HG02571 (cell line): ENCODE results near the gene DNAJC18.
"Not testable (repeated sequence)": the region's sequence is repeated elsewhere in the genome, so short reads cannot be mapped to it uniquely, and the experiment has no call there.

Experiments
- ATAC-seq: cut with Tn5 transposase; IDR thresholded peaks from one replicate; pipeline ENCODE4 v1.9.1; 2021; ENCODE audit warnings: mild to moderate bottlenecking, moderate library complexity; ENCODE audit not compliant: unreplicated experiment

DNAJC18 gene

DNA sequence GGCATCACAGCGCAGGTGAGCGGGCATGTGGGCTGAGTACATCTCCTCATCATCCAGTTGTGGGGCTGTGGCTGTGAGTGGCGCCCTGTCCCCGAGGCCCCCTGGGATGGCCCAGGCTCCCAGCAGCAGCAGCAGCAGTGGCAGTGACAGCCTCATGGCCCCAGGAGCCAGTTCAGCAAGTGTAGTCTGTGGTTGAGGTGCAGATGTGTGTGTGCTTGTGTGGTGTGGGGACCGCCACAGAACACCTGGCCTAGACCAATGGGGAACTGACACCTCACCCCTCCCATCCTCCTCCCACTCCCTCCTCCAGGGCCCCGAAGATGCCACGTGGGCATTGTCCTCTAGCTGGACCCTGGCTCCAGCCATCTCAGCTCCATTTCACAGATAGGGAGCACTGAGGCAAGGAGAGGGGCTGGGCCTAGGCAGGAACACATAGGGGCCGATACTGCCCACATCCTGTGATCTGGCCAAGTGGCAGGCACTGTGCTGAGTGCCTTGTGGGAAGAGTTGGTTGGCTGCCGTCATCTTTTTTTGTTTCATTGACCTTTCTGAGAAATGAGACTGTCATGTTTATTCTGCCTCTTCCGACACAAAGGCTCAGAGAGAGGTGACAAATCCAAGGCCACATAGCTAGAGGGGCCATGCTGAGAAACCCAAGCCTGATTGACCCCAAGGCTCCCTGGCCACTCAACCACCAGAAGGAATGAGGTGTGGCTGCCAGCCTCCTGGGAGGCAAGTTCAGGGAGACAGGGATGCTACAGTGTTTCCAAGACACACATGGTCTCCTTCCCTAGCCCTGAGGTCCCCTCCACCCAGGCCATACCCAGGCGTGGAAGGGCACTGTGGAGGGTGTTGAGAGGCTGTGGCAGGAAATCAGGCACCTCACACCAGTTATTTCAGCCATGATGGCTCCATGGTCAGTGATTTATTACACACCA is 49.4 kb downstream of the DNAJC18 start, which contains the start of gene MZB1:
Gene MZB1, minus strand, starts transcription at position 213 of the 938 bp plus-strand sequence. Its CDS starts 57 bp downstream, at position 156.
- ATAC-seq = peak; percentile 35

DNA sequence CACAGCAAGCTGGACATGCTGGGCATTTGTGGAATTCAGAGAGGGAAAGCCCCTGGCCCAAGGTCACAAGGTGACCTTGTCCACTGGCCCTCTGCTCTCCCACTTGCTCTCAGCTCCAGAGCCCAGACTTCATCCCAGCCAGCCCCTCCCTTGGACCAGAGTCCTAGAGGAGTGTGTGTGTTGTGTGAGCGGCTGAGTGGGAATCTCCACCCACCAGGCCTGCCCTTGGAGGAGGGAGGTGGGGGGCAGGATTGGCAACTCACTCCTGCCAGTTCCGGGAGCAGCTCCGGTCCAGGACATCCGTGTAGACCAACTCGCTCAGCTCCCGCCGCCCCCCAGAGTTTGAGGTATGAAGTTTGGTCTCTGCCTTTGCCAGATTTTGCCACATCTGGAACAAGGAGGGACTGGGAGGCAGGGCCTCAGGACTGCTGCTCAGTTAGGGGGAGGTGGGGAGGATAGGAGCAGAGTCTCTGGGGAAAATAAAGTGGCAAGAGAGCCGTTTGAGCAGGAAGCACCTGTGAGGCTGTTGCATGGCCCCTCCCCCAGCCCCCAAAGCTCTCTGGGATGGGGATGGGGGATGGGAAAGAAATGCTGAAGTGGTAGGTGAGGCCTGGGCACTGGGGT is 51.0 kb downstream of the DNAJC18 start:
- no peak for ATAC-seq

DNA sequence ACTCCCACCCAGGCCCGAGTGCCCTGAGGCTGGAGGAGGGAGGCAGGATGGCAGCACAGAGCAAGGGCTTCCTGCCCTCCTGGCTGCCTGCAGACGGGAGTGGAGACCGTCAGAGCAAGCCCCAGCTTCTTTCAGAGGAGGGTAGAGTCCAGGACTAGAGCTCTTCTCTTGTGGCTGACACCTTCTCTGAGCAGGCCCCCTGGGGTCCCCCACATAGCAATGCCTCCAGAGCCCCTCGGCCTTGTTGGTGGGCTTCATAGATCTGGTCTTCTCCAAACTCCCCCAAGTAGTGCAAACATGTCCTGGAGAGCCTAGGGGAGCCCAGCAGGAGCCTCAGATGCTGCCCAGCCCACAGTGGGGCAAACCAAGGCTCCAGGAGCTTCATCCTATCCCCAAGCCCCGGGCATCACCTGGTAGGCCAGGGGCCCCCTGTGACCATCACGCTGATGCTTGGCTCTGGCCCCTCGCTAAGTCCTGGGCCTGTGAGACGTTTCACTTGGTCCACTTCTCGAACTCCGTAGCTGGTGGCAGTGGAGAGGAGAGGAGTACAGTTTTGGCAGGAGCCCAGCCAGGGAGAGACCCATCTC is 51.6 kb downstream of the DNAJC18 start:
- ATAC-seq = no peak

DNA sequence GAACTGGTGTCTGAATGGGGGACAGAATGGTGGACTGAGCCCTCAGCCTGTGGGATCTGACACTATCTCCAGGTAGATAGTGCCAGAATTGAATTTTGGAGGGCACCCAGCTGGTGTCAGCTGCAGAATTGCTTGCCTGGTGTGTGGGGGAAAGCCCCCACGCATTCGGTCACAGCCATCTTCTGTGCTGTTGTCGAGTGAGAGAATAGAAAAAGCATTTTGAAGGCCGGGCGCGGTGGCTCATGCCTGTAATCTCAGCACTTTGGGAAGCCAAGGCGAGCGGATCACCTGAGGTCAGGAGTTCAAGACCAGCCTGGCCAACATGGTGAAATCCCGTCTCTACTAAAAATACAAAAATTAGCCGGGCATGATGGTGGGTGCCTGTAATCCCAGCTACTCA is 52.4 kb downstream of the DNAJC18 start:
- not testable (repeated sequence) for ATAC-seq

DNA sequence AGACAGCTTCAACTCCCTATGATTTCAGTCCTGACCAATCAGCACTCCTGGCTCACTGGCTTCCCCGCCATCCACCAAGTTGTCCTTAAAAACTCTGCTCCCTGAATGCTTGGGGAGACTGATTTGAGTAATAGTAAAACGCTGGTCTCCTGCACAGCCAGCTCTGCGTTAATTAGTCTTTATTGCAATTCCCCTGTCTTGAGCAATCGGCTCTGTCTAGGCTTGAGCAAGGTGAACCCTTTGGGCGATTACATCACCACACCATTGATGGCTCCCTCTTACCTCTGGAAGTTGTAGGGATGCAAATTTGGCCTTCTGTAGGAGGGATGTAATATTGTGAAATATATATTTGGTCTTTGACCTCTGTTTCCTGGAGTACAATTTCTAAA is 53.3 kb downstream of the DNAJC18 start:
- no peak for ATAC-seq

DNA sequence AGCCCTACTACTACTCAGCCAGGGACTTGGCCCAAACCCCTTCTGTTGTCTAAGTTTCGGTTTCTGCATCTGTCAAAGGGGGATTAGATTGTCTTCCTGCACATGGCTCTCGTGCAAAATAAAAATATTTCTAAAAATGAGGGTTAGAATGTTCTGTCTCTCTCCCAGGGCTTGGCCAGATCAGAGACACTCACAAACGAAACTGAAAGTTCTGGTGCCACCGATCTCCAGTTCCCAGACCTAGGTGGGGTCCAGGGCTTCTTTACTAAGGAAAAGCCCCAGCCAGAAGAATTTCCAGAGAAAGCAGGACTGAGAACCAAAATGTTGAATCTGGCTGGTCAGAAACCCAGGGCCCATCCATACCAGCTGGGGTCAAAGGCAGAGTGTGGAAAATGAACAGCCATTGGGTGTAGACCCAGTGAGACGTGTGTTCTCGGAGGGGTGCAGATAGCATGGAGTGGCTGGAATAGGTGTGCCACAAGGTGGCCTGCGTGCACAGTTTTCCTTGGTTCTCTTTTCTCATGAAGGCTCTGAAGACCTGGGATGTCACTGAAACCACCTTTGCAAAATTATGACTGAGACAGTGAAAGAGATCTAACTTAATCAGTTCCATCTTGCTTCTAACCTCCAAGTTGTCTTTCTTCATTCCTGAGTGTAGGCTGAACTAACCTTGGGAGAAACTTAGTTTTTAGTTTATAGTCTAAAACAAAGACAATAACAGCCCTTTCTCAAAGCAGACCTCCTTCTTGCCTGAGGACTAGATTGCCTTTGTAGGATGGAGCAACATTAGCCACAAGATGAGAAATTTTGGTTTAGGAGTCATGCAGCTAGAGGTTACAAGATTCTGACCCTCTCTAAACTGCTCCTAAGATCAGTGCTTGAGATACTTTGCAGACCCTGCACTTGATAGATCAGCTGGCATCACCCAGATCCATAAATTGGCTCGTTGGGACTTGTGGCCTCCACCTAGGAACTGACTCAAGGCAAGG is 54.0 kb downstream of the DNAJC18 start:
- no peak for ATAC-seq

DNA sequence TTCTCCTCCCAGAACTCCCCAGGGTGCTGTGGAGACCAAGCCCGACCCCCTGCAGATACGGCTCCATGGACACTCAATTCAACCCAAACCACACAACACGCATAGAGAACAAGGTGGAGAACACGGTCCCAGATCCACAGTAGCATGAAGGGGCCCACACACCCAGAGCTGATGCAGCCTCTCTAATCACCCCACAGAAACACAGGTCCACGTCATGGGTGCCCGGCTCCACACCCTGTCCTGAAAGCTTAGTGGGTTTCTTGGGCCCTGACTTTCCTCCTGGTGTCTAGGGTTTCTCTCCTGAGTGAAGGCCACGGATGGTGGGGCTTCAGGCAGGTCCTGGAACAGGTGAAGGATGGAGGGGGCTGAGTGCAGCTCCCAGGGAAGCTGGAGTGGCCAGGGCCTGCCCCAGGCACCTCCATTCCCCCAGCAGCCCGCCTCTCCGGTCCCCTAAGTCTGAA is 54.7 kb downstream of the DNAJC18 start:
- ATAC-seq = no peak

DNA sequence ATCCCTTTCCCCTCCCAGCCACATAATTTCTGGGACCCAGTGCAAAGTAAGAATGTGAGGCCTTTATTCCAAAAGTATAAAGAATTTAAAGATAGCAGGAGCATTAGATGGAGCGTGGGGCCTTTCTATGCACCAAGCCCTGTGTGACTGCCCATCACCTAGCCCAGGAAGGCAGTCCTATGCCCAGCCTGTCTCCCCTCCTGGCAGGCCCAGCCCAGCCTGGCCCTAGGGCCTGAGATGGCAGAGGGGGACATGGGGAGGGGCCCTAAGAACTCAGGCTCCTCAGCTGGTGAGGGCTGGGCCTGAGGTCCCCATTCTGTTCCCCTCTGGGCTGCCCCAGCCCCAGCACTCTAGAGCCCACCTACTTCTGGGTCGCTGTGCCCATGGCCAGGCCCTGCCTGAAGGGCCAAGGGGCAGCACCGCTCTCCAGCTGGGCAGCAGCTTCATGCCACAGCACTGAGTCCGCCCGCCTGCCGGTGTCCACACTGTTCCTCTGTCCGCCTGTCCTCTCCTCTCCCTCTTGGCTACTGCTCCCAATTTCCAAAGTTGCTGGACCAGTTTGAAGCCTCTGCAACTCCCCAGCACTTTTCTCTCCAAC is 55.2 kb downstream of the DNAJC18 start:
- ATAC-seq = no peak

DNA sequence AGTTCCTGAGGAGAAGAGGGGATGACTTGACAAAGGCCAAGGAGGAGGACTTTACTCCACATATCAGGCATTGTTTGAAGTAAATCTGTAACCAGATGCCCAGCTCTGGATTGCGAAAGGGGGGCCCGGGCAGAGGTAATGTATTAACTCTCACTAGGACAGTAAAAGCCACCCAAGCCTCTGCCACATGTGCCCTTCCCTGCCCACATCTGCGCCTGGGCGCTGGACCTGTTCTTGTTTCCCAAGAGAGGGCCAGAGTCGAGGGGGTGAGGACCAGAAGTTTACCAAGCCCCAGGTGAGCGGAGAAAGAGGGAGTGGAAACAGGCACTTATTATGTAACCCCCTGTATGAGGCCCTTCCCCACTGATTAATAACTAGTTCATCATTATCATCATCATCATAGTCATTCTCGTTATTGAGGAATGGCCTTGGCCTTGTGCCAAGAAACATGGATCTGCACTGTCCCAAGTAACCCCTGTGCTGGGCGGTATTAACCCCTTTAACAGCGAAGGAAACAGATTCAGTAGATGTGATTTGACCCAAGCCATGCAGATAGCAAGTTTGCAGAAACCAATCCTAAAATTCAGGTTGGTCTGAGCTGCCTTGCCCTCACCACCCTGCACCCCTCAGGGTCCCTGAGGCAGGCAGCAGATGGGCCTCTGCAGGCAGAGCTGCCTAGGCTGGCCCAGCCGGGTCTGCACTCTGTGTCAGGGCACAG is 55.9 kb downstream of the DNAJC18 start, which contains the start of gene SLC23A1:
Gene SLC23A1, minus strand, starts transcription at position 23 of the 718 bp plus-strand sequence. CDS start 44 bp downstream, outside the sequence.
- no peak for ATAC-seq

DNA sequence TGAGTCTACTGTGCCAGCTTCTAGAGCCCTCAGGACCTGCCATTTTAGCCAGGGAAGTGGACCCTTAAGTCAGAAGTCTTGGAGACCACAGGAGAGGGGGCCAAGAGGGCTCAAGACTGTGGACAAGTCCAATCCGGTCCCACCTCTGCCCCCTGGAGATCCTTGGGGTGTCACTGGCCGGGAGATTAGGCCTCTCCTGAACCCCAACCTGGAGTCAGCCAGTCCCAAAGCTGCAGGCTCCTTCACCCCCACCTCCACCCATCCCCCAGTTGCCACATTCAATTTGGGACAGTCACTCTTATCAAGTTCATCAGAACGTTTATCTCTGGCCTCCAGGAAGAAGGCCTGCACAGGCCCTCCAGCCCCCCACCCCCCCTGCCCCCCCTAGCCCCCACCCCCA is 56.5 kb downstream of the DNAJC18 start:
- ATAC-seq = no peak

DNA sequence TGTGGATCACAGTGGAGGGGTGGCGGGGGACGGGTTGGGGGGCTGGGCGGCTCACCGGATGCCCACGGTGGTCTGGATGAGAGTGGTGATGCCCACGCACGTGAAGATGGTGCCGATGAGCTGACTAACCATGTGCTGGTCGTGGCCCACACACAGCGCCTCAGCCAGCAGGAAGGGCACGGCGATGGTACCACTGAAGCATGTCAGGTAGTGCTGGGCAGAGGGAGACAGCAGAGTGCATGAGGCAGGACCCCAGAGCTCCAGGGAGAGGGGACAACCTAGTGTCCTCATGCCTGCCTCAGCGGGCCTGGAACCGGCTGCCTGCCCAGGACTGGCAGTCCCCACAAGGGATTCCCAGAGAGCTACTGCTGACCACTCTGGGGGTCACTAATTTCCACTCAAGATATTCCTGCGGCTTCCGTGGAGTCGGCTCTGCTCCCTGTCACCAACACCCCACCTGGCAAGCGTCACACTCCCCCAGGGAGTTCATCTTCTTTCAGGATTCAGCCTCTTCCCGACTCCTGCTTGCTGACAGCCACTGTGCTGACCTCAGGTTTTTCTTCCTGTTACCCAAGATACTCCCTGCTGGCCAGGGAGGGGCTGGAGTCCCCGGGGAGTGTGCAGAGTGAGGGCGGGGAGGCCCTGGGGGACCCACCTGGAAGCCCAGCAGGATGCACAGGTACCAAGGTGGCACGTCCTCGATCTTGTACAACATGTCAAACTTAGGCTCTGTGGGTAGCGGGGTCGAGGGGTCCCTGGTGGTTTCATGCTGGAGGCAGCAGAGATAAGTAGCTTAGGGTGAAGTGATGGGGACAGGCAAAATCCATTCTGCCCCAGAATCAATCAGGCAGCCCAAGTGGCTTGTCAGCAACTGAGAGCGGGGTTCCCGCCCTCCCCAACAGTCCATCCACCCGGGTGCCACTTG is 57.2 kb downstream of the DNAJC18 start:
- ATAC-seq = no peak

DNA sequence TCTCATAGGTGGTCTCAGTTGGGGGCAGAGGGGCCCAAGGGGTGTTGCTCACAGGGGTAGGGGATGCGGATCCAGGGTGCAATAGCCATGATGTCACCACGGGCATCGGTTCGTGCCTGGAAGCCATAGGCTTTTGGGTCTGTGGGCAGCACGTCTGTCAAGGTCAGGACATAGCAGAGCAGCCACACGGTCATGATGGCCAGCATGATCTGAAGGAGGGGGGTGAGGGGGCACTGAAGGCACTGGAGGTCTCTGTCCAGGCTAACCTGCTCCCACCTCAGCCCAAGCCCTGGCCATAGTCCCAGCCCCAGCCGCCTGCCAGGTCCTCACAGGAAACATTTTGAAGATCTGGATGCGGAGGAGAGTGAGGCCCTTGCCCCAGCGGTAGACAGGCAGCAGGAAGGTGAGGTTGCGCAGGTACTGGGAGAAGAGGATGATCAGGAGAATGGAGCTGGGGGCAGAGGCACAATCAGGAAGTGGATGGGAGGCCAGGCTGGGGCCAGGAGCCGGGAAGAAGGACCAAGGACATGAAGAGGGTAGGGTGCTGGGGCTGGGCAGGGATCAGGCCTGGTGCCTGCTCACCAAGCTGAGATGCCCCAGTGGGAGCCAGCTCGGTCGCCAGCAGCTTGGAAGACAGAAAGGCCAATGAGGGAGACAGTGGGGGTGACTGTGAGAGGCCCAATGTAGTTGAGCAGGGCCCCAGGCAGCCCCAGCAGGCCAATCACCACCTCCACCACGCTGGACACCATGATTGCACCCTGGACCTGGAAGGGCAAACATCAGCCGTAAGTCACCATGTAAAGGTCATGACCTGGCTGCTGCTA is 59.5 kb downstream of the DNAJC18 start:
- no peak for ATAC-seq

DNA sequence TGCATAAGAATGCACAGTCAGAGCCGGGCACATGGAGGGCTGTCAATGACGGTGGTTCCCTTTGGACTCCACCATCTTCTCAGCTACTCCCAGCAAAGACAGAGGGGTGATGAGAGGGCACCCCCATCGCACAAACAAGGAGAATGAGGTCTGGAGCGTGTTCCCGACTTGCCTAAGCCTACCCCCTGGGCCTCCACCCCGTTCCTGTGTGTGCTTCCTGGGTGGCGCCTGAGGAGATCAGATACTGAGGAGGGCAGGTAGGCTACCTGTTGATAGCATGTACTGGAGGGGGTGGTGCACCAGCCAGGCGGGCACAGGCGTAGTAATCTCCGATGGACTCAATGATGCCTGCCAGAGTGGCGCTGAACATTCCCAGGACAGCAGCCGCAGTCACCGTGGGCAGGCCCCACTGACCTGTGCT is 60.4 kb downstream of the DNAJC18 start:
- no peak for ATAC-seq

DNA sequence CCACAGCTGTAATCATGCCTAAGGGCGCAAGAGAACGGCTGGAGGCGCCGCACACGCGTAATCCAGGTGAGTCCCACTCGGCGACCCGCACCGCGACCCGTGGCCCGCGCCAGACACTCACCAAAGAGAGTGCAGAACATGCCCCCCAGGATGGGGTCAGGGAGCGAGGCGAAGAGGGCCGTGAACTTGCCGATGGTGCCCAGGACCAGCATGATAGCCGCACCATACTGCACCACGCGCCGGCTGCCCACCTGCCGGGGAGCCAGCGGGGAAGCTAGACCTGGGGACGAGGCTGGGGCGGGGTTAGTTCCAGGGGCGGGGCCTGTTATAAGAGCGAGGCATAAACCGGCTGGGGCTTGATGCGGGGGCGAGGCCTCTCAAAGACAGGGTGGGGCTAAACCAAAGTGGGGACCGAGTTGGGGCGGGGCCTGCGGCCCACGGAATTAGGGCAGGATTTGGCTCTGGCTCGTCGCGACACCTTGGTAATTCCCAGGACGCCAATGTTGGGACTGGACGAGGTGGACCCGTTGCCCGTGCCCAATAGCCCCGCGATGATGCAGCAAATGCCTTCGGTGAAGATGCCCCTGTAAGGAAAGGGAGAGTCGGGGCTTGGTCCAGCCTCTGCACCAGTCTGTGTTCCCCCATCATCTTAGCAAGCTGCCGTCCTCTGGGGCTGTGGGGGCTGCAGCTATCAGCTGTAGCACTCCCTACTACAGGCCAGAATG is 61.1 kb downstream of the DNAJC18 start:
- no peak for ATAC-seq

DNA sequence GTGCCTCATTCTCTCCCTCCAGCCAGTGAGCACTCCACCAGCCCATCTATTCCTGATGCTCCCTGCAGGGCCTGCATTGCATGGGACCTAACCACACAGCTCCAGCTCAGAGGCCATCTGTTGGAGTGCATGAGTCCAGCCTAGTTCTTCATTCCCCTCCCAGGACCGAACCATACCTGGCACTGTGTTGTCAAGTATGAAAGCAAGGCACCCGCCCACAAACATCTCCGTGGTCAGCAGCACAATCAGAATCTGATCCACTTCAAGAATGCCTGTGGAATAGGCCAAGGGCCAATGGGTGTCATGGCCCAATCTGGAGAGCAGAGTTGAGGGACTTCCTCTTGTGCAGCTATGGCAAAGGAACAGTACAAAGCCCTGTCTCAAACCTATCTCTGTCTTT is 62.1 kb downstream of the DNAJC18 start:
- ATAC-seq = no peak

DNA sequence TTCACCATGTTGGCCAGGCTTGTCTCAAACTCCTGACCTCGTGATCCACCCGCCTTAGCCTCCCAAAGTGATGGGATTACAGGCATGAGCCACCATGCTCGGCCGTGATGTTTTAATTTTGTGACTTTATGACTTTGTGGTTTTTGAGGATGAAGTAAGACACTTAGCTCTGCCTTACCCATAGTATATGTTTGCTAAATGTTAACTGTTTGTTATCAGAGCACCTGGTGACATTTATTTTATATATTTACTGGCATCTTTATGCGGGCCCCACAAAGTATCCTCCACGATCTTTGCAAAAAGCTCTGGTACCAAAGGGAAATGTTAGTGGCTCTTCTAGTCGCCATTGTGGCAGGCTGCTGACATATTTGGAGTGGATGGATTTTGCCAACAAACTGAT is 63.0 kb downstream of the DNAJC18 start:
- ATAC-seq = no peak

DNA sequence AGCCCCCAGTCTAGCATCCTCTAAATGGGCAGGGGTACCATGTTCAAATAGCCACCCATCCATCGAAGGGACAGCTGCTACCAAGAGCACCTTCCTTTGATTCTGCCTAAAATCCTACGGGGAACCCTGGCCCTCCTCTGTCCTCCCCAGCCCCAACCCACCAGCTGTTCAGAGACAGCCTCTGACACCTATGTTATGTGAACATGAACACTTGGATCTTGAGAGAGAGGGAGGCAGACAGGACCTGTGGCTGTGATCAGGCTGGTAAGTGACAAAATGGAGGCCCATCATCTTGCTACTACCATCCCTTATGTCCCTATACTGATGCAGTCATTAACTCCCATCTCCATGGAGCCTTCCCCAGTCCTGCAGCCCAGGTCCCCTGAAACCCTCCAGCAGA is 64.4 kb downstream of the DNAJC18 start:
- ATAC-seq = no peak
